Measurements from ENCODE around the gene ATG14. TPM values are rescaled to one million over a fixed set of nuclear protein-coding genes. Genes with fewer than 3 reads are reported as not detected.

The ATG14 gene
- total RNA-seq, 2 experiments from 2014 or later: 5.9 to 6.0 TPM

GRCh38 chr14:55418411-55418810 lies 6.8 kb upstream of the ATG14 start:
- Mint-ChIP-seq H3K27me3 (peaks cover 4% of the 10 kb centered on the region), H3K36me3 (no peaks in the 10 kb centered on the region), H3K4me1 (peaks cover 6% of the 10 kb centered on the region), H3K27ac (no peak overlapping the region), H3K4me3 (no peak overlapping the region), H3K9me3 (no peaks in the 10 kb centered on the region)
- no peak for DNase-seq

GRCh38 chr14:55417955-55418354 lies 6.3 kb upstream of the ATG14 start:
- no peak overlapping the region for H3K4me3 Mint-ChIP-seq
- no peaks in the 10 kb centered on the region for H3K9me3 Mint-ChIP-seq
- H3K36me3 Mint-ChIP-seq: no peaks in the 10 kb centered on the region
- no peak for DNase-seq
- peaks cover 6% of the 10 kb centered on the region for H3K4me1 Mint-ChIP-seq
- H3K27ac Mint-ChIP-seq: no peak overlapping the region
- peaks cover 4% of the 10 kb centered on the region for H3K27me3 Mint-ChIP-seq

DNA sequence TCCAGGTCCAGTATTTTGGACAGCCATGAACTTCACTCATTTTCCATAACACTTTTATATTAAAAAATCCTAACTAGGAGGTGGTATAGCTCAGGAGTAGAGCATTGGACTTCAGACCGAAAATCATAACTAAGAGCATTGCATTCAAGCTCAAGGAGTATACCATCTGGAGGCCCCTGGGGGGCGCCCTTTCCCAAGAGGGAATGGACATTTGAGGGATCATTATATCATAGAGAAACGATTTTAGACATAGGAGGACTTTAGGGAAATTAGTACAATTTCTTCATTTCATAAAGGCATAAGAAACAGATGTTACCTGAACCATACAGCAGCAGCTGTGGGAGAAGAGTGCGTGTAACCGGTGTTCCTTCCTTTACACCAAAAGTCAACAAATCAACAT lies 5.2 kb upstream of the ATG14 start:
- Mint-ChIP-seq H3K36me3 (no peaks in the 10 kb centered on the region), H3K9me3 (no peaks in the 10 kb centered on the region), H3K4me1 (peaks cover 10% of the 10 kb centered on the region), H3K27ac (no peak overlapping the region), H3K27me3 (peaks cover 4% of the 10 kb centered on the region), H3K4me3 (no peak overlapping the region)
- peak; percentile 9 for DNase-seq

DNA sequence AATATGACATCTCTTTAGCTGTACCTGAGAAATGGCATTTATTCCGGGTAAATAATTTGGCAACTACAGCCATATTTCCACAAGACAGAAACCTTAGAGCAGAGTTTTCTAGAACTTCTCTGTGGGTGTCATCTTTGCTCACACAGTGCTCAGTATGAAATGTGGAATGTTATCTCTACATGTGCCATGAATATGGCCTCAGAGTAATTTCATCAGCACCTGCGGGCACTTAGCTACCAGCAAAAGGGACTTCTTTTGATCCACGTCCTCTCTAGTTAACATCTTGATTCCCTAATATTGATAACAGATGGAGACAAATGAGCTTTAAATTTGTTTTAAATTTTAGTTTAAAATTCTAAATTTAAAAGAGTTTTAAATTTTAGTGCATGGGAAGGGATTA lies 2.9 kb upstream of the ATG14 start:
- no peak overlapping the region for H3K4me3 Mint-ChIP-seq
- peaks cover 21% of the 10 kb centered on the region for H3K4me1 Mint-ChIP-seq
- DNase-seq: no peak
- H3K36me3 Mint-ChIP-seq: no peaks in the 10 kb centered on the region
- H3K27ac Mint-ChIP-seq: no peak overlapping the region
- no peaks in the 10 kb centered on the region for H3K9me3 Mint-ChIP-seq
- H3K27me3 Mint-ChIP-seq: peaks cover 4% of the 10 kb centered on the region

GRCh38 chr14:55412676-55413075 lies 1.0 kb upstream of the ATG14 start:
- DNase-seq: no peak
- Mint-ChIP-seq H3K4me3 (no peak overlapping the region), H3K27ac (no peak overlapping the region), H3K9me3 (no peaks in the 10 kb centered on the region), H3K4me1 (peaks cover 29% of the 10 kb centered on the region), H3K27me3 (peaks cover 4% of the 10 kb centered on the region), H3K36me3 (no peaks in the 10 kb centered on the region)

- peaks cover 4% of the 10 kb centered on the region for H3K27me3 Mint-ChIP-seq
- H3K9me3 Mint-ChIP-seq: no peaks in the 10 kb centered on the region
- H3K36me3 Mint-ChIP-seq: no peaks in the 10 kb centered on the region
- H3K4me3 Mint-ChIP-seq: peak overlapping the region; percentile 90
- peak overlapping the region; percentile 90 for H3K27ac Mint-ChIP-seq
- peaks cover 29% of the 10 kb centered on the region for H3K4me1 Mint-ChIP-seq
- no peak for DNase-seq
Observed at GRCh38 chr14:55410876-55411275, 754 bp downstream of the ATG14 start.

GRCh38 chr14:55404173-55404854 lies 7.3 kb downstream of the ATG14 start:
- Mint-ChIP-seq H3K27ac (peak overlapping the region; percentile 8), H3K4me3 (no peak overlapping the region), H3K4me1 (peaks cover 40% of the 10 kb centered on the region), H3K36me3 (peaks cover 2% of the 10 kb centered on the region), H3K9me3 (no peaks in the 10 kb centered on the region), H3K27me3 (no peaks in the 10 kb centered on the region)
- no peak for DNase-seq

- H3K27me3 Mint-ChIP-seq: no peaks in the 10 kb centered on the region
- no peak overlapping the region for H3K27ac Mint-ChIP-seq
- peaks cover 39% of the 10 kb centered on the region for H3K4me1 Mint-ChIP-seq
- H3K4me3 Mint-ChIP-seq: no peak overlapping the region
- no peaks in the 10 kb centered on the region for H3K9me3 Mint-ChIP-seq
- peaks cover 5% of the 10 kb centered on the region for H3K36me3 Mint-ChIP-seq
- no peak for DNase-seq
Observed at GRCh38 chr14:55401751-55402150, 9.9 kb downstream of the ATG14 start.

GRCh38 chr14:55399852-55400251 lies 11.8 kb downstream of the ATG14 start:
- Mint-ChIP-seq H3K4me1 (peaks cover 30% of the 10 kb centered on the region), H3K27ac (no peak overlapping the region), H3K27me3 (no peaks in the 10 kb centered on the region), H3K9me3 (no peaks in the 10 kb centered on the region), H3K4me3 (no peak overlapping the region), H3K36me3 (peaks cover 12% of the 10 kb centered on the region)
- no peak for DNase-seq

DNA sequence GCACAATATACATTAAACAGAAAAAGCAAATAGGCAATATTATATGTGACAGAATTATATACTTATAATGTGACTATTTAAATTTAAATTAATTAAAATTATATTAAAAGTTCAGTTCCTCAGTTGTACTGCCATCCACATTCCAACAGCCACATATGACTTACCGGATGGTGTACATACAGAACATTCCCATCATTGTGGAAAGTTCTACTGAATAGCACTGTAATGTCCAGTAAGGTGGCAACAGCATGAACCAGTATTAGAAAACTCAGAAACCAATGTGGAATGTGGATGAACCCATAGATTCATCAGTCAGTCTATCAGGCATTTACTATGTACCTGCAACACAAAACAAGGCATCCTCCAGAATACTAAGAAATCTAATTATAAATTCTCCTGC lies 12.4 kb downstream of the ATG14 start:
- H3K27ac Mint-ChIP-seq: no peak overlapping the region
- H3K4me3 Mint-ChIP-seq: no peak overlapping the region
- no peak for DNase-seq
- no peaks in the 10 kb centered on the region for H3K9me3 Mint-ChIP-seq
- H3K36me3 Mint-ChIP-seq: peaks cover 12% of the 10 kb centered on the region
- H3K4me1 Mint-ChIP-seq: peaks cover 24% of the 10 kb centered on the region
- H3K27me3 Mint-ChIP-seq: no peaks in the 10 kb centered on the region

- DNase-seq: no peak
- Mint-ChIP-seq H3K27ac (no peak overlapping the region), H3K4me1 (peaks cover 20% of the 10 kb centered on the region), H3K27me3 (no peaks in the 10 kb centered on the region), H3K36me3 (peaks cover 12% of the 10 kb centered on the region), H3K9me3 (no peaks in the 10 kb centered on the region), H3K4me3 (no peak overlapping the region)
Observed at GRCh38 chr14:55398679-55399078, 13.0 kb downstream of the ATG14 start.

DNA sequence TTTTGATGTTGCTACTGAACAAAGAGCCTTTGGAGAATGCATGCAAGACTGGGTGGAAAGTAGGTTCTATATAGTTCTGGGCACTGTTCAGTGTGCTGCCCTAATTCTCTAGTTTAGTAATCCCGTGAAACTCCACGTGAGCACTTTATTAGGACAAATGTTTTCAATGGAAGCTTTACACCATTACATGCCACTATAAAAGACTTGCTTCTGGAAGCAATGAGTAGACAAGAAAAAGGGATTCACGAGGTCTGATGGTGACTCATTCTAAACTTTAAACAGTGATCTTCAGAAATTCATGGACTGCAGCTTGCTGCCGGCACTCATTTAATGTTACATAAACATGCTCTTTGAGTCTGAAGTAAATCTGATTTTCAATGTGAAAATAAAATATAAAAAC lies 22.3 kb downstream of the ATG14 start:
- no peak for DNase-seq
- peaks cover 2% of the 10 kb centered on the region for H3K9me3 Mint-ChIP-seq
- H3K4me3 Mint-ChIP-seq: no peak overlapping the region
- peak overlapping the region; percentile 28 for H3K27ac Mint-ChIP-seq
- no peaks in the 10 kb centered on the region for H3K27me3 Mint-ChIP-seq
- peaks cover 27% of the 10 kb centered on the region for H3K4me1 Mint-ChIP-seq
- peaks cover 40% of the 10 kb centered on the region for H3K36me3 Mint-ChIP-seq

GRCh38 chr14:55388160-55388559 lies 23.5 kb downstream of the ATG14 start:
- Mint-ChIP-seq H3K4me1 (peaks cover 27% of the 10 kb centered on the region), H3K27ac (peak overlapping the region; percentile 44), H3K27me3 (no peaks in the 10 kb centered on the region), H3K4me3 (no peak overlapping the region), H3K9me3 (peaks cover 2% of the 10 kb centered on the region), H3K36me3 (peaks cover 42% of the 10 kb centered on the region)
- no peak for DNase-seq

- no peaks in the 10 kb centered on the region for H3K27me3 Mint-ChIP-seq
- peaks cover 2% of the 10 kb centered on the region for H3K9me3 Mint-ChIP-seq
- peak overlapping the region; percentile 65 for H3K27ac Mint-ChIP-seq
- peaks cover 42% of the 10 kb centered on the region for H3K36me3 Mint-ChIP-seq
- H3K4me1 Mint-ChIP-seq: peaks cover 27% of the 10 kb centered on the region
- no peak for DNase-seq
- H3K4me3 Mint-ChIP-seq: no peak overlapping the region
Observed at GRCh38 chr14:55387121-55387520, 24.5 kb downstream of the ATG14 start.

DNA sequence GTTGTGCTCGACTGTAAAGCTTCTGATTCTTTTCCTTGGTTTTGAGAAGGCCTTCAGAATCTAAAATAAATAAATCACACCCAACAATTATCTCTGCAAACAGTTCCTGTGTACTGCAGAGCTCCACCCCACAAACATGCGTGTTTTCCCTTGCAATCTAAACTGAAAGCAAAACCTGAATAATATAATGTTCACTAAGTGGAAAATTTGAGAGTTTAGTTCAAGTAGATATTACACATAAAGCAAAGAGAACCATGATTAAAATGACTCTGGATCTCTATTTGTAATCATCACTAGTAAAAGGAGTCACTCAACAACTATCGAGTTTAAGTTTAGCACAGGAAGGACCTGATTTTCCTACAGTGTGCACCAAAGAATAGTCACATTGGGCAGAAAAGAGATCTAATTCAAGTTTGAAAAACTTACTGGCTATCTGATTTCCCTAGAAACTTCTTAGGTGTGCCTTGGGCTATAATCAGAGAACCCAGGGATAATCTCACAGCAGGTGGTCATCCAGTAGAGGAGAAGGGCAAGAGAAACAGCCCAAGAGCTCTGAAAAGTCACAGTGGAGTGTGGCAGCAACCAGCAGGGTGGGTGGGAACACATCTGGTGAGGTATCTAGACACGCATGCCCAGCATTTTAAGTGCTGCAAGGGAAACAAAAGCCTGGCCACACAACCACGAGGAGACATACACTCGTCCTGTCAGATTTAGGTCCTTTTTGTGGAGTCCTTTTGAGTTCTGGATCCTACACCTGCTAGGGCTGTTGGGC lies 25.4 kb downstream of the ATG14 start:
- no peak for DNase-seq
- H3K4me1 Mint-ChIP-seq: peaks cover 32% of the 10 kb centered on the region
- peaks cover 48% of the 10 kb centered on the region for H3K36me3 Mint-ChIP-seq
- H3K27ac Mint-ChIP-seq: peak overlapping the region; percentile 95
- H3K4me3 Mint-ChIP-seq: no peak overlapping the region
- peaks cover 2% of the 10 kb centered on the region for H3K9me3 Mint-ChIP-seq
- H3K27me3 Mint-ChIP-seq: no peaks in the 10 kb centered on the region

- H3K36me3 Mint-ChIP-seq: peaks cover 50% of the 10 kb centered on the region
- H3K27me3 Mint-ChIP-seq: no peaks in the 10 kb centered on the region
- peak overlapping the region; percentile 47 for H3K27ac Mint-ChIP-seq
- no peak overlapping the region for H3K4me3 Mint-ChIP-seq
- no peak for DNase-seq
- H3K4me1 Mint-ChIP-seq: peaks cover 32% of the 10 kb centered on the region
- H3K9me3 Mint-ChIP-seq: peaks cover 2% of the 10 kb centered on the region
Observed at GRCh38 chr14:55384536-55384935, 27.1 kb downstream of the ATG14 start.
